Measurements from ENCODE around the gene C16orf96.

DNA sequence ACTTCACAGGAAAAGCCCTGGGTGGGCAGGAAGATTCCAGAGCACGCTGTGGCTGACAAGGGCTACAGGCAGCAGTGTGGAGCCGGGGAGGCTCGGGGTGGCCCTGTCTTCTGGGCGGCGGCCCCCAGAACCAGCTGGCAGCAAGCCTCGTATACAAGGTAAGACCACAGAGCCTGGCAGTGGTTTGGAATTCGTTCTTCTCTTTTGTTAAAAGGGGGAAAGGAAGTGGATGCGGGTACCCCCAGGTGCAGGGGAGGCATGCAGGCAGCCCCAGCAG lies 52.5 kb downstream of the C16orf96 start:
- TF ChIP-seq, protein P1, sequence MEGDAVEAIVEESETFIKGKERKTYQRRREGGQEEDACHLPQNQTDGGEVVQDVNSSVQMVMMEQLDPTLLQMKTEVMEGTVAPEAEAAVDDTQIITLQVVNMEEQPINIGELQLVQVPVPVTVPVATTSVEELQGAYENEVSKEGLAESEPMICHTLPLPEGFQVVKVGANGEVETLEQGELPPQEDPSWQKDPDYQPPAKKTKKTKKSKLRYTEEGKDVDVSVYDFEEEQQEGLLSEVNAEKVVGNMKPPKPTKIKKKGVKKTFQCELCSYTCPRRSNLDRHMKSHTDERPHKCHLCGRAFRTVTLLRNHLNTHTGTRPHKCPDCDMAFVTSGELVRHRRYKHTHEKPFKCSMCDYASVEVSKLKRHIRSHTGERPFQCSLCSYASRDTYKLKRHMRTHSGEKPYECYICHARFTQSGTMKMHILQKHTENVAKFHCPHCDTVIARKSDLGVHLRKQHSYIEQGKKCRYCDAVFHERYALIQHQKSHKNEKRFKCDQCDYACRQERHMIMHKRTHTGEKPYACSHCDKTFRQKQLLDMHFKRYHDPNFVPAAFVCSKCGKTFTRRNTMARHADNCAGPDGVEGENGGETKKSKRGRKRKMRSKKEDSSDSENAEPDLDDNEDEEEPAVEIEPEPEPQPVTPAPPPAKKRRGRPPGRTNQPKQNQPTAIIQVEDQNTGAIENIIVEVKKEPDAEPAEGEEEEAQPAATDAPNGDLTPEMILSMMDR (IDR thresholded peaks at IDR 0.05) = no peak
- TF ChIP-seq JUN (CRISPR knock-in tag; IDR thresholded peaks at IDR 0.05) (no peak), CREB1 (CRISPR knock-in tag; IDR thresholded peaks at IDR 0.05) (no peak), ZNF263 (CRISPR knock-in tag; IDR thresholded peaks at IDR 0.05; ENCODE audit: low read depth) (no peak), CBFB (CRISPR knock-in tag; IDR thresholded peaks at IDR 0.05; ENCODE audit: low read depth) (no peak)

All from WTC11 (cell line).